ENCODE data around the gene ANTXR2. TPM values are rescaled to one million over a fixed set of nuclear protein-coding genes. Genes with fewer than 3 reads are reported as not detected.

ANTXR2 gene
- total and polyA plus RNA-seq, 2 donors (not counting 3 experiments of a cell fraction or from before 2014, with no cell fraction given), result 6.6 to 64.6 TPM

GRCh38 chr4:79869597-79870237, 203.3 kb downstream of the ANTXR2 start:
- no peaks in the 10 kb centered on the region for H4K20me1 ChIP-seq (replicated peaks; ENCODE audit: control insufficient read depth, extremely low read depth, insufficient read depth, low read length)
- no peaks in the 10 kb centered on the region for H3K79me2 ChIP-seq (ENCODE audit: control insufficient read depth, insufficient read depth, low read length)
- no peak overlapping the region for H2AFZ ChIP-seq (ENCODE audit: low read depth, low read length)
- POLR2A ChIA-PET, result no interaction called here
- dilution Hi-C loops (cut with MboI; ENCODE audit: extremely low pct_ligation_motif_present, low sequenced_read_pairs) (no loop called here), intact Hi-C loops (cut with micrococcal nuclease) (no loop called here)
- CTCF ChIA-PET, result no interaction called here
- no TSS peak for BruUV-seq (replicated peaks)
- no peaks in the 10 kb centered on the region for H3K9me1 ChIP-seq (replicated peaks; ENCODE audit: control insufficient read depth, extremely low read depth, insufficient read depth, low read length)
- no peak overlapping the region for H3K9ac ChIP-seq (replicated peaks; ENCODE audit: extremely low read depth, insufficient read depth, low read length)
- no peak overlapping the region for H3K4me2 ChIP-seq (ENCODE audit: insufficient read depth, low read length)
- no peaks in the 10 kb centered on the region for H3K9me3 ChIP-seq (replicated peaks; ENCODE audit: control insufficient read depth, insufficient read depth, low read length)
- DNase-seq (ENCODE audit: low read depth, low spot score) (no peak), FAIRE-seq (no peak)
- H3K36me3 ChIP-seq (ENCODE audit: control insufficient read depth in 2 of 2, extremely low read depth in 1 of 2, insufficient read depth in 2 of 2, low read length in 2 of 2), result no peaks in the 10 kb centered on the region
- H3K4me3 ChIP-seq (replicated peaks in 1 of 3; ENCODE audit: insufficient read depth in 1 of 3, low read depth in 1 of 3, low read length in 3 of 3), result no peak overlapping the region
- TF ChIP-seq FOS (IDR thresholded peaks at IDR 0.05; ENCODE audit: borderline replicate concordance, insufficient read depth, low read length), result no peak
- TF ChIP-seq JUN (IDR thresholded peaks at IDR 0.05; ENCODE audit: borderline replicate concordance, insufficient read depth, insufficient read length, low read depth), result no peak
- TF ChIP-seq POLR2A (IDR thresholded peaks at IDR 0.05; ENCODE audit: low read depth, low read length), result no peak
- TF ChIP-seq CTCF (IDR thresholded peaks at IDR 0.05; ENCODE audit: extremely low read depth in 1 of 2, insufficient read depth in 1 of 2, low read depth in 1 of 2, low read length in 2 of 2), result no peak
- TF ChIP-seq GATA2 (IDR thresholded peaks at IDR 0.05; ENCODE audit: insufficient read depth, insufficient read length, low read depth, low read length), result no peak
- TF ChIP-seq EZH2 (IDR thresholded peaks at IDR 0.05; ENCODE audit: borderline replicate concordance, low read depth, low read length, severe bottlenecking), result no peak
- TF ChIP-seq POLR2AphosphoS5 (IDR thresholded peaks at IDR 0.05; ENCODE audit: insufficient read depth, low read depth, low read length), result no peak
- TF ChIP-seq MYC (IDR thresholded peaks at IDR 0.05; ENCODE audit: low read depth, low read length), result no peak
- no peak for TF ChIP-seq MAX (IDR thresholded peaks at IDR 0.05; ENCODE audit: insufficient read depth, insufficient read length)
- H3K27ac ChIP-seq (ENCODE audit: insufficient read depth, low read depth, low read length), result no peak overlapping the region
- peaks cover 4 to 5% of the 10 kb centered on the region in 2 experiments for H3K27me3 ChIP-seq (ENCODE audit: control insufficient read depth in 2 of 2, insufficient read depth in 2 of 2, low read length in 2 of 2)
- no peaks in the 10 kb centered on the region for H3K4me1 ChIP-seq (ENCODE audit: control insufficient read depth, extremely low read depth, insufficient read depth, low read length)

Data from endothelial cell of umbilical vein (primary cell).